NCI-H1417 (cell line): ENCODE data around the gene ZNF541.

ENCODE experiments used
- DNase-seq, 3 experiments: peaks; one replicate each; lab custom pipeline; 2025; lab: John Stamatoyannopoulos, UW

ZNF541 gene

GRCh38 chr19:47542030-47542475, 30.9 kb downstream of the ZNF541 start:
- DNase-seq = no peak

DNA sequence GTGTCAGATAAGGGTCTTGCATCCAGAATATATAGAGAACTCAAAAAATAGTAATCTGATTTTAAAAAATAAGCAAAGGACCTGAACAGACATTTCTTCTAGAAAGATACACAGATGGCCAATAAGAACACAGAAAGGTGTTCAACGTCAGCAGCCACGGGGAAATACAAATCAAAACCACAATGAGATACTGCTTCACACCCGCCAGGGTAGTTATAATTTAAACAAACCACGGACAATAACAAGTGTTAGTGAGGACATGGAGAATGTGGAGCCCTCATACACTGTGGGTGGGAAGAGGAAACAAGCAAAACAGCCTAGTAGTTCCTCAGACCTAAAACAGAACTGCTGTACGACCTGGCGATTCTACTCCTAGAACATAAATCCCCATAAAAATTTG, 31.4 kb downstream of the ZNF541 start:
- DNase-seq = no peak

DNA sequence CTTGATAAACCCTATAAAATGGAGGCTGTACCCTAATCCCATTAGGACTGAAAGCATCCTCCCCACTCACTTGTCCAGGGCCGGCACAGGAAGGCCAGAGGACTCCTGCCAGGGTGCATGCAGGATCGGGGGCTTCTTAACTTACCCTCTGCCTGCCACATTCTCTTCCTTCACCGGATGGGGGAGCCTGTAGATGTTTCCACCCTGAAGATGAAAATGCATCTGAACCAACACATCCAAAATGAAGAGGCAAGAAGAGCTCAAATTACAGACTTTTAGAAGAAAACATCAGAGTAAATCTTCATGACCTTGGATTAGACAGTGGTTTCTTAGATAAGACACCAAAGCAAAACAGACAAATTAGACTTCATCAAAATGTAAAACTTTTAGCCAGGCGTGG, 32.2 kb downstream of the ZNF541 start:
- DNase-seq = no peak

- DNase-seq = no peak
These were observed 33.1 kb downstream of the ZNF541 start for GRCh38 chr19:47539747-47540311.

GRCh38 chr19:47538812-47539211, 34.1 kb downstream of the ZNF541 start:
- DNase-seq = no peak

DNA sequence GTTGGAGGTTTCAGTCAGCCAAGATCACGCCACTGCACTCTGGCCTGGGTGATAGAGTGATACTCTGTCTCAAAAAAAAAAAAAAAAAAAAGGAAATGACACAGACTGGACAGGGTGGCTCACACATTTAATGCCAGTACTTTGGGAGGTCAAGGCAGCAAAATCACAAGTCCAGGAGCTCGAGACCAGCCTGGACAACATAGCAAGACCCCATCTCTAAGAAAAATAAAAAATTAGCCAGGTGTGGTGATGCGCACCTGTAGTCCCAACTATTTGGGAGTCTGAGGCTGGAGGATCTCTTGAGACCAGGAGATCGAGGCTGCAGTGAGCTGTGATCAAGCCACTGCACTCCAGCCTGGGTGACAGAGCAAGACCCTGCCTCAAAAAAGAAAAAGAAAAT, 35.5 kb downstream of the ZNF541 start:
- no peak for DNase-seq

DNA sequence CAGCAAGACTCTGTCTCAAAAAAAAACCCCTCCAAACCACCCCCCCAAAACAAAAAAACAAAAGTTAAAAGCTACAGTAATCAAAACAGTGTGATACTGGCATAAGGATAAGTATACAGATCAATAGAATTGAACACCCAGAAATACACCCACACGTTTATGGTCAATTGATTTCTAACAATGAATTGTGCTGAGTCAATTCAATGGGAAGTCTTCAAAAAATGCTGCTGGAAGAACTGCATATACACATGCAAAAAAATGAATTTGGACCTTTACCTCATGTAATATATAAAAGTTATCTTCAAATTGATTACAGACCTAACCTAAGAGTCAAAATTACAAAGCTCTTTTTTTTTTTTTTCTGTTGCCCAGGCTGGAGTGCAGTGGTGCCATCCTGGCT, 38.3 kb downstream of the ZNF541 start:
- no peak for DNase-seq

DNA sequence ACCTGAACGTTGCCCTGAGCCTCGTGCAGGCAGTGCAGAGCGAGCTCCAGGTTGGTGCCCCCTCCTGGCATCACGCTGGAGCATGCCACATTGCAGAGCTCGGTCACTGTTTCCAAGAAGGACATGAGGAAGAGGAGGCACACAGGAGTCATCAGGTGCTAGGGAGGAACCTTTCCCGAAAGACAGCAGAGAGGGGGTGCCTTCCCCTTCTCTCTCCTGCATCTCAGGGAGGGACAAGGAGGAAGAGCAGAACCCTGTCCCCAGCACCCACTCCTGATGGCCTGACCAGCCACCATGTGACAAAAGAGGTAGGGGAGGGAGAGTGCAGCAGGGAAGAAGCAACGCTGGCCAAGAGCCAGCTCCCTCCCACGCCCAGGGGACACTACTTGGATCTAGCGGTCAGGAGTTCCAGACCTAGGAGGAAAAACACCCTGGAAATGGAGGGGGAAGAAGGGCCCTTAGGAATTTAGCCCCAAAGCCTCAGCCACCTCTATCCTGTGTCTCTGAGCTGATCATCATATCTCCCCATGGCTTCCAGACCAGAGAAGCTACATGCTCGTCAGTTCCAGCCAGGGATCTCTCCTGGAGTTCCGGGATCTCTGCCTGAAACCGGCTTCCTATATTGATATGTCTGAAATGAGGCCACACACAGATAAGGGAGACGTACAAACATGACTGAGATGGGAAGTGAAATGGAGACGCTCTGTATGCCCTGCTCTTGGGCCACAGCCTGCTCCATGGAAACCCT, 41.1 kb downstream of the ZNF541 start:
- DNase-seq = no peak

DNA sequence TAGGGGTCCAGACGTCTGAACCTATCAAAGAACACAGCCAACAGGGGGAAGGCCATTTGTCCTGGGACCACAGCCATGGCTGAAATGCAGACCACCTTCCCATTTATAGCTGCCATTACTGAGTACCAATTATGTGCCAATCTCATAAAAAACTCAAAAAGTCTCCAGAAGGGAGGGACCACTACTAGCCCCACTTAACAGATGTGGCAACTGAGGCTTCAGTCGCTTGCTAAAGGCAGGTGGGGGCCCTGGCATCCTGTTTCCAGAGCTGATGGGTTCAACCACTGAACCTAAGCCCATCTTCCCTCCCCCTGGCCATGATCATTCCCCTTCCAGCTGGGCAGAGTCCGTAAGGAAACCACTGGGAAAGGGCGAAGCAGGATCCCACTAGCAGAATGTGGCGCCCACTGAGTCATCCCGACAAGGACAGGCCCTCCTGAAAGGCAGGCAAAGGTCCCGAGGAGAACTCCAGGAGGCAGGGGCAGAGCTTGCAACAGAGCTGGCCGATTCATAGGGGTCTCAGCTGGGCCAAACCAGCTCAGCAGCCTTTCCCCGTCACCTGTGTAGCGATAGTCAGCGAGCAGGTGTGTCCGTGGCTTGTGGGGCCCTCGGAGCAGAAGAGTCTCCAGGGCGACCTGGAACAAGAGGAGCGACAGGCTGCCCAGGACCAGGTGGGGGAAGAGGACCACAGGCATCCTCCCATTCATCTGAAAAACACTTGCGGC, 43.8 kb downstream of the ZNF541 start:
- DNase-seq = no peak

- DNase-seq = no peak
These were observed 46.1 kb downstream of the ZNF541 start for GRCh38 chr19:47526798-47527197.

GRCh38 chr19:47523473-47523872, 49.5 kb downstream of the ZNF541 start:
- peak in 1 of 3 experiments; percentile 5 for DNase-seq
